ENCODE measurements around the gene MMP24.
"Not testable (repeated sequence)": the region's sequence is repeated elsewhere in the genome, so short reads cannot be mapped to it uniquely, and the experiment has no call there.

DNA sequence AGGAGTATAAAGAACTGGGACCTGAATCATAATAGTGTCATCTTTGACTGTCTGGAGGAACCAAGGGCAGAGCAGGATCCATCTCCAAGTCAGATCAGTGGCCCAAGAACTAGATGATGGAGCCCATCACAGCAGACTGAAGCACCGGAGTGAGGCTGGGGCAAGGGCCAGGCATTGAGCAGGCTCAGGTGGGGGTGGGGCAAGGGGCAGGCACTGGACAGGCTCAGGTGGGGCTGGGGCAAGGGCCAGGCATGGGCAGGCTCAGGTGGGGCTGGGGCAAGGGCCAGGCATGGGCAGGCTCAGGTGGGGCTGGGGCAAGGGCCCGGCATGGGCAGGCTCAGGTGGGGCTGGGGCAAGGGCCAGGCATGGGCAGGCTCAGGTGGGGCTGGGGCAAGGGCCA is 26.1 kb downstream of the MMP24 start:
- TF ChIP-seq, protein P1, sequence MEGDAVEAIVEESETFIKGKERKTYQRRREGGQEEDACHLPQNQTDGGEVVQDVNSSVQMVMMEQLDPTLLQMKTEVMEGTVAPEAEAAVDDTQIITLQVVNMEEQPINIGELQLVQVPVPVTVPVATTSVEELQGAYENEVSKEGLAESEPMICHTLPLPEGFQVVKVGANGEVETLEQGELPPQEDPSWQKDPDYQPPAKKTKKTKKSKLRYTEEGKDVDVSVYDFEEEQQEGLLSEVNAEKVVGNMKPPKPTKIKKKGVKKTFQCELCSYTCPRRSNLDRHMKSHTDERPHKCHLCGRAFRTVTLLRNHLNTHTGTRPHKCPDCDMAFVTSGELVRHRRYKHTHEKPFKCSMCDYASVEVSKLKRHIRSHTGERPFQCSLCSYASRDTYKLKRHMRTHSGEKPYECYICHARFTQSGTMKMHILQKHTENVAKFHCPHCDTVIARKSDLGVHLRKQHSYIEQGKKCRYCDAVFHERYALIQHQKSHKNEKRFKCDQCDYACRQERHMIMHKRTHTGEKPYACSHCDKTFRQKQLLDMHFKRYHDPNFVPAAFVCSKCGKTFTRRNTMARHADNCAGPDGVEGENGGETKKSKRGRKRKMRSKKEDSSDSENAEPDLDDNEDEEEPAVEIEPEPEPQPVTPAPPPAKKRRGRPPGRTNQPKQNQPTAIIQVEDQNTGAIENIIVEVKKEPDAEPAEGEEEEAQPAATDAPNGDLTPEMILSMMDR (IDR thresholded peaks at IDR 0.05) = not testable (repeated sequence)
- not testable (repeated sequence) for TF ChIP-seq EZH2 (IDR thresholded peaks at IDR 0.05)

Measured in neural progenitor cell (in vitro differentiated cells).